ENCODE results near the gene ZMAT5.

The ZMAT5 gene

DNA sequence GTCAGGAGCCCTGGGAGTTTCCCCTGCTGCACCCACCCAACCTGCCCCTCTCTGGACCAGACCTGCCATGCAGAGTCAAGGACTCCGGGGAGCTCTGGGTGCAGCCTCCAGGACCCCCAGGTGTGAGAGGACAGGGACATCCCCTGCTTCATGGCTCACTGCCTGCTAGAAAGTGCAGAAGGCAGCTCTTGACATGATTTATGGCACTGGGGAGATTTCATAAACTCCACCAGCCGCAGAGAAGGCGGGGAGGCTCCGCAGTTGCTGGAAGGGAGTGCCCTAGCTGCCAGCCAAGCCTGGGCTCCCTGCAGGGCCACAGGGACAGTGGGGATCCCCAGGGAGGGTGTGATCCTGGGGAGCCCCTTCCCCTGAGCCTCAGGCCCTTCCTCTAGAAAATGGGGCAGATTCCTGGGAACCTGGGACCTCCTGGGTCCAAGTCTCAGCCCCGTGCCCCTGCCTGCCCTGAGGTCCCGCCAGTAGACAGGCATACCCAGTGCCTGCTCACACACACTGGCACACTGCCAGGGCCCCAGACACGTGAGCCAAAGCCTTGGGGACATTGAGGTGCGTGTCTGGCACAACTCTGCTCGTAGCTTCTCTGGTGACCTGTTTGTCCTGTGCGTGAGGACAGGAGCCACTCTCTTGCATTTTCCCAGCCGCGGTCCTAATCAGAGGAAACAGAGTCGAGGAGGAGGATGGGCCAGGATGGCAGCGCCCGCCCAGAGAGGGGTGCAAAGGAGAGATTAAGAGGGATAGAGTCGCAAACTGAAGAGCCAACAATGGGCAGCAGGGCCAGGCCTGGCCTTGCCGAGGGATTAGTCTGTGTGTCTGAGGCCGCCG, 33.2 kb downstream of the ZMAT5 start:
- Histone ChIP-seq H3K36me3 (ENCODE audit: insufficient read depth, low read length) (no peaks in the 10 kb centered on the region), H3K9ac (ENCODE audit: insufficient read length) (no peak overlapping the region), H3K4me3 (0 out of 2 replicates have a peak overlapping the region, but pooled peaks have one; percentile 22), H3K9me3 (ENCODE audit: low read depth, low read length) (no peaks in the 10 kb centered on the region), H3K27ac (no peak overlapping the region)
- DNase-seq (ENCODE audit: low read depth, low spot score) = no peak
- TF ChIP-seq EZH2 (IDR thresholded peaks at IDR 0.05) (no peak), FOXP2 (optimal IDR thresholded peaks at IDR 0.05; ENCODE audit: control extremely low read depth, extremely low read length, insufficient read depth) (no peak), POLR2AphosphoS5 (IDR thresholded peaks at IDR 0.05; ENCODE audit: borderline replicate concordance, low read depth, low read length) (no peak)

- no peak for DNase-seq (ENCODE audit: low read depth, low spot score)
- Histone ChIP-seq H3K36me3 (ENCODE audit: insufficient read depth, low read length) (no peaks in the 10 kb centered on the region), H3K4me3 (no peak overlapping the region), H3K9ac (ENCODE audit: insufficient read length) (no peak overlapping the region), H3K9me3 (ENCODE audit: low read depth, low read length) (no peaks in the 10 kb centered on the region), H3K27ac (no peak overlapping the region)
- TF ChIP-seq FOXP2 (optimal IDR thresholded peaks at IDR 0.05; ENCODE audit: control extremely low read depth, extremely low read length, insufficient read depth) (no peak), POLR2AphosphoS5 (IDR thresholded peaks at IDR 0.05; ENCODE audit: borderline replicate concordance, low read depth, low read length) (no peak), EZH2 (IDR thresholded peaks at IDR 0.05) (no peak)
Measured at GRCh38 chr22:29732883-29733282, 33.9 kb downstream of the ZMAT5 start.

DNA sequence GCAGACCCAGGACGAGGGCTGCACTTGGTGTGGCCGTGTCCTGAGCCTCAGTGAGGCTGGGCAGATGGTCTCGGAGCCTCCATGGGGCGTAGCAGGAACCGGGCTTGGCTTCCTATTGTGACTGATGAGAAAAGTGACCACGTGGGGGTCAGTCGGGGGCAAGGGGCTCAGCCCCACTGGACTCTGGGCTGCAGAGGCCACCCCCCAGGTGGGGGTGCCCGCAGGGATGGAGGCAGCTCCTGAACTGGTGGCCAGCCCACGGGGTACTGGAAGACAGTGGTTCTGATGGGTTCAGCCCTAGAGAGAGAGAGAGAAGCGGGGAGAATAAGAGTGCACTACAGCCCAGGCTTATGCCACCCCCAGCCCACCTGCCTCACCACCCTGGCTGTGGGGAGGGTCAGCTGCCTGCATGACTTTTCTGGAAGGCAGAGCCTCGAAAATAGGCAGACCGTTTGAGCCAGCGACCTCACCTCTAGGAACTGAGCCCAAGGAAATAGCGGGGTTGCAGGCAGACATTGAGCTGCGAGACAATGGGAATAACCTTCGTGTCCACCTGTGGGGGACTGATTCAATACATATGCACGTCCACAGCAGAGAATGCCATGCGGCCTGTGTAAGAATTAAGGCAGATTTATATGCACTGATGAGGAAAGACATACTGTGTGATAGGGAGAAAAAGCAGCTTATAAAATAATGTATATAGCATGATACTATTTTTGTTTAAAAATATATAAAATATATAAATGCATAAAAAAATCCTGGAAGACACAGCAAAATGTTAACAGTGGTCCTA, 35.6 kb downstream of the ZMAT5 start:
- no peak overlapping the region for H3K27ac ChIP-seq
- no peak for TF ChIP-seq POLR2AphosphoS5 (IDR thresholded peaks at IDR 0.05; ENCODE audit: borderline replicate concordance, low read depth, low read length)
- no peak for TF ChIP-seq EZH2 (IDR thresholded peaks at IDR 0.05)
- TF ChIP-seq FOXP2 (optimal IDR thresholded peaks at IDR 0.05; ENCODE audit: control extremely low read depth, extremely low read length, insufficient read depth) = no peak
- H3K4me3 ChIP-seq = no peak overlapping the region
- DNase-seq (ENCODE audit: low read depth, low spot score) = no peak
- no peaks in the 10 kb centered on the region for H3K9me3 ChIP-seq (ENCODE audit: low read depth, low read length)
- no peak overlapping the region for H3K9ac ChIP-seq (ENCODE audit: insufficient read length)
- H3K36me3 ChIP-seq (ENCODE audit: insufficient read depth, low read length) = no peaks in the 10 kb centered on the region

GRCh38 chr22:29729161-29729560, 37.6 kb downstream of the ZMAT5 start:
- Histone ChIP-seq H3K9me3 (ENCODE audit: low read depth, low read length) (no peaks in the 10 kb centered on the region), H3K27ac (no peak overlapping the region), H3K4me3 (no peak overlapping the region), H3K36me3 (ENCODE audit: insufficient read depth, low read length) (no peaks in the 10 kb centered on the region), H3K9ac (ENCODE audit: insufficient read length) (no peak overlapping the region)
- no peak for DNase-seq (ENCODE audit: low read depth, low spot score)
- TF ChIP-seq POLR2AphosphoS5 (IDR thresholded peaks at IDR 0.05; ENCODE audit: borderline replicate concordance, low read depth, low read length) (no peak), FOXP2 (optimal IDR thresholded peaks at IDR 0.05; ENCODE audit: control extremely low read depth, extremely low read length, insufficient read depth) (no peak), EZH2 (IDR thresholded peaks at IDR 0.05) (no peak)

DNA sequence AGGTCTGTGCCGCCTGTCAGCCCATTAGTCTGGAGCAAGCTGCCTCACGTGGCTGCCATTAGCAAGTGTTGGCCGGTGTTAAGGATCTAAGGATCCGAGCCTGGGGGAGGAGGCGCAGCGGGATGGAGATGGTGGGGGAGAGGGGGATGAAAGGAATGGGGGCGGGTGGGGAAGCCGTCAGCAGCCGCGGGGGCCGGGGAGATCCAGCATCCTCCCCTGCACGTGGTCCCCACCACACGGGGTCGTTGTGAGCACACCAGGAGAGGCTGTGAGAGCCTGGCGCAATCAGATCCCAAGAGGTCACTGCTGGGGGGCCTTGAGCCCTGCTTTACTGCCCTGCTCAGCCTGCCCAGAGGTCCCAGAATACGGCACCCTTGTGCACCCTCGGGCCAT, 39.7 kb downstream of the ZMAT5 start:
- DNase-seq (ENCODE audit: low read depth, low spot score) = no peak
- H3K4me3 ChIP-seq = no peak overlapping the region
- H3K9me3 ChIP-seq (ENCODE audit: low read depth, low read length) = no peaks in the 10 kb centered on the region
- no peak overlapping the region for H3K27ac ChIP-seq
- H3K9ac ChIP-seq (ENCODE audit: insufficient read length) = no peak overlapping the region
- H3K36me3 ChIP-seq (ENCODE audit: insufficient read depth, low read length) = no peaks in the 10 kb centered on the region
- TF ChIP-seq POLR2AphosphoS5 (IDR thresholded peaks at IDR 0.05; ENCODE audit: borderline replicate concordance, low read depth, low read length) (no peak), EZH2 (IDR thresholded peaks at IDR 0.05) (no peak), FOXP2 (optimal IDR thresholded peaks at IDR 0.05; ENCODE audit: control extremely low read depth, extremely low read length, insufficient read depth) (no peak)

DNA sequence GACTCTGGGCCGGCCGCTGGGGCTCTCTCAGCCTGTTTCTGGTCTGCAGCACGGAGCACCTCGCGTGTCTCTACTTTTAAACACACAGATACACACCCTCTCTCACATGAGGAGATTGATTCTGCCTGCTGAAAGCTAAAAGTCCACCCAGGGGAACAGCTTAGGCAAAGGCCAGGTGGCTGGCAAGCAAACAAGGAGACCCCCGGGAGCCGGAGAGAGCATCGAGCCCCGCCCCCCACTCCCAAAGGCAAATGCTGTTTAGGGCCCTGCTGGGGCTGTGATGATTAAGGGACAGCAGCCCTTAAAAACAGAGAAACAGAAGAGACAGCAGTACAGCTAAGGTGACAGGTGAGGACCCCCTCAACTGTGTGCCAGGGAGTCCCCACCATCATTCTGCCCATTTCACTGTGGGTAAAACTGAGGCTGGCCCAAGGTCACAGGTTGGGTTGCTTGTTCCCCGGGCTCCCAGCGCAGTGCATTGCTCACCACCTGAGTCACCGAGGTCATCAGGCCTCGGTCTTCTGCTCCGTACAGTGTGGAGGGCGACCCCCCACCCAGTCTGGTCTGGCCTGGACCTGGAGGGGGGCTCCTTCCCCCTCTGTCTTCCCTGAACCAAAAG, 40.2 kb downstream of the ZMAT5 start:
- no peak for DNase-seq (ENCODE audit: low read depth, low spot score)

DNA sequence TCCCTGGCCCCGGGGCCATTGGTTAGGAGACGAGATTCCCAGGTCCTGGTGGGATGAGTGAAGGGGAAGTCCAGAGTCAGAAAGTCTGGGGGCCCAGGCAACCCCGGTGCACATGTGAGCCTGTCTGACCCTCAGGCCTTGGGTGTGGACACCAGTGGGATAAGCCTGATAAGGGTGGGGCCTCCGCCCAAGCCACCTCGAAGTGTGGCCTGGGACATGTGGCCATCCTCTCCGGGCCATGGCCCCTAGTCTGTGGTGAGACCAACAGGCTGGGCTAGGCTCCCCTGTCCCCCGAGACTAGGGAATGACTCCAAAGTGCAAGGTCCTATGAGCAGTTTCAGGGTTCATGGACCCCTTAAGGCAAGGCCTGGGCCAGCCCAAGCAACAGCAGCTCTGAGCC, 40.7 kb downstream of the ZMAT5 start:
- no peaks in the 10 kb centered on the region for H3K9me3 ChIP-seq (ENCODE audit: low read depth, low read length)
- no peak for DNase-seq (ENCODE audit: low read depth, low spot score)
- no peaks in the 10 kb centered on the region for H3K36me3 ChIP-seq (ENCODE audit: insufficient read depth, low read length)
- no peak overlapping the region for H3K27ac ChIP-seq
- no peak overlapping the region for H3K4me3 ChIP-seq
- TF ChIP-seq EZH2 (IDR thresholded peaks at IDR 0.05) = no peak
- TF ChIP-seq FOXP2 (optimal IDR thresholded peaks at IDR 0.05; ENCODE audit: control extremely low read depth, extremely low read length, insufficient read depth) = no peak
- TF ChIP-seq POLR2AphosphoS5 (IDR thresholded peaks at IDR 0.05; ENCODE audit: borderline replicate concordance, low read depth, low read length) = no peak
- H3K9ac ChIP-seq (ENCODE audit: insufficient read length) = no peak overlapping the region

More for the DNA sequence above, 40.2 kb downstream of the ZMAT5 start:
- Histone ChIP-seq H3K4me3 (no peak overlapping the region), H3K9me3 (ENCODE audit: low read depth, low read length) (no peaks in the 10 kb centered on the region), H3K27ac (no peak overlapping the region), H3K9ac (ENCODE audit: insufficient read length) (no peak overlapping the region), H3K36me3 (ENCODE audit: insufficient read depth, low read length) (no peaks in the 10 kb centered on the region)
- TF ChIP-seq POLR2AphosphoS5 (IDR thresholded peaks at IDR 0.05; ENCODE audit: borderline replicate concordance, low read depth, low read length) = no peak
- TF ChIP-seq EZH2 (IDR thresholded peaks at IDR 0.05) = no peak
- TF ChIP-seq FOXP2 (optimal IDR thresholded peaks at IDR 0.05; ENCODE audit: control extremely low read depth, extremely low read length, insufficient read depth) = no peak

DNA sequence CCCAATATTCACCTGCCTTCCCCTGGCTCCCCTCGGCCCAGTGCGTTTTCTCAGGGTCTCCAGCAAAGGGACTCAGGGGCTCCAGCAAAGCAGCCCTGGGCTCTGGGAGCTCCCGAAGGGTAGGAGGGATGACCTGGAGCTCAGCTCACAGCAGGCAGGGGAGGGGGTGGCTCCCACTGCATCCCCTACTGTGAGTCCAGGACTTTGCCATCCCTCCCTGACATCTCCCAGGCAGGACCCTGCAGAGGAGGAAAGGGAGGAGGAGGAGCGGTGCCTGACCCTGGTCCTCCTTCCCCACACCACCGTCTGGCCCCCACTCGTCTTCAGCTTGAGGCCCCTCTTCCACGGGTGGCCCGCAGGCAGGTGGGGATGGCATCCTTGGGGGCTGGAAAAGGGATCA, 42.0 kb downstream of the ZMAT5 start:
- no peaks in the 10 kb centered on the region for H3K36me3 ChIP-seq (ENCODE audit: insufficient read depth, low read length)
- no peak for DNase-seq (ENCODE audit: low read depth, low spot score)
- H3K9ac ChIP-seq (ENCODE audit: insufficient read length) = no peak overlapping the region
- no peaks in the 10 kb centered on the region for H3K9me3 ChIP-seq (ENCODE audit: low read depth, low read length)
- TF ChIP-seq EZH2 (IDR thresholded peaks at IDR 0.05) (no peak), FOXP2 (optimal IDR thresholded peaks at IDR 0.05; ENCODE audit: control extremely low read depth, extremely low read length, insufficient read depth) (no peak), POLR2AphosphoS5 (IDR thresholded peaks at IDR 0.05; ENCODE audit: borderline replicate concordance, low read depth, low read length) (no peak)
- no peak overlapping the region for H3K27ac ChIP-seq
- no peak overlapping the region for H3K4me3 ChIP-seq
